H1 (cell line): ENCODE measurements around the gene MEGF9. TPM values are rescaled to one million over a fixed set of nuclear protein-coding genes. Genes with fewer than 3 reads are reported as not detected.

Source experiments
- CTCF ChIA-PET: fragments of 300-600 bp; sonication (Branson Sonifier 250); formaldehyde crosslinking; loops from one replicate; lab custom pipeline; 2021; ENCODE audit not compliant: partially characterized antibody; lab: Charles Lee
- POLR2A ChIA-PET: fragments of 300-600 bp; sonication (Branson Sonifier 250); formaldehyde crosslinking; loops from one replicate; lab custom pipeline; 2021; ENCODE audit warnings: inconsistent platforms; ENCODE audit not compliant: partially characterized antibody; lab: Charles Lee
- DNase-seq, 2 experiments: peaks; one replicate each; pipeline versions ENCODE4 v3.0.0 to v3.0.0-alpha.2; 2010 to 2022; ENCODE audit warnings: low spot score in 2 of 2, low read depth in 1 of 2, mixed read lengths in 1 of 2
- FAIRE-seq: peaks from 2 replicates; lab custom pipeline; 2011; peaks lifted over from hg19 to GRCh38; lab: Jason Lieb, UNC
- H2AFZ ChIP-seq: 2 replicates; pipeline ENCODE4 v1.8.1; 2012; ENCODE audit warnings: low read length, inconsistent platforms
- H2AK5ac ChIP-seq: 2 replicates; pipeline ENCODE4 v1.6.1; 2013; ENCODE audit warnings: low read depth, low read length
- H2BK120ac ChIP-seq: replicated peaks from 2 replicates; pipeline ENCODE3; 2013; ENCODE audit warnings: low read depth, low read length, inconsistent platforms
- H2BK12ac ChIP-seq: 2 replicates; pipeline ENCODE4 v1.6.1; 2013; ENCODE audit warnings: low read depth, low read length
- H2BK15ac ChIP-seq: 2 replicates; pipeline ENCODE4 v1.6.1; 2013; ENCODE audit warnings: low read length
- H2BK20ac ChIP-seq: 2 replicates; pipeline ENCODE4 v1.6.1; 2013; ENCODE audit warnings: low read length
- H2BK5ac ChIP-seq: 2 replicates; pipeline ENCODE4 v1.6.1; 2013; ENCODE audit warnings: low read depth, low read length
- H3K14ac ChIP-seq: 2 replicates; pipeline ENCODE4 v1.6.1; 2013; ENCODE audit warnings: inconsistent platforms; ENCODE audit not compliant: insufficient read length
- H3K18ac ChIP-seq: 2 replicates; pipeline ENCODE4 v1.6.1; 2013; ENCODE audit warnings: low read length; ENCODE audit errors: extremely low read depth
- H3K23ac ChIP-seq: 2 replicates; pipeline ENCODE4 v1.6.1; 2013; ENCODE audit warnings: inconsistent platforms; ENCODE audit not compliant: insufficient read length
- H3K23me2 ChIP-seq: 2 replicates; pipeline ENCODE4 v1.6.1; 2013; ENCODE audit warnings: low read depth, low read length
- H3K27ac ChIP-seq: 2 replicates; pipeline ENCODE4 v1.6.1; 2011; ENCODE audit warnings: low read depth, low read length, inconsistent platforms
- H3K27me3 ChIP-seq, 4 experiments: replicated peaks in 1 of 4; 1 replicate in 1 of 4; 2 replicates in 3 of 4; pipeline versions ENCODE4 v1.6.1 to v1.8.1; 2011 to 2013; ENCODE audit warnings: low read length in 3 of 4, mild to moderate bottlenecking in 3 of 4, inconsistent platforms in 2 of 4, mixed read lengths in 2 of 4, moderate library complexity in 1 of 4; ENCODE audit not compliant: control insufficient read depth in 3 of 4, insufficient read depth in 3 of 4; ENCODE audit errors: extremely low read depth in 1 of 4
- H3K36me3 ChIP-seq, 4 experiments: 2 replicates each; pipeline versions ENCODE4 v1.6.1 to v1.8.1; 2011 to 2013; ENCODE audit warnings: mild to moderate bottlenecking in 4 of 4, low read length in 3 of 4, moderate library complexity in 2 of 4, control low read depth in 1 of 4, inconsistent platforms in 1 of 4; ENCODE audit not compliant: insufficient read depth in 4 of 4, control insufficient read depth in 2 of 4
- H3K4ac ChIP-seq: replicated peaks from 2 replicates; pipeline ENCODE3; 2013; ENCODE audit warnings: low read length, low read depth, mixed read lengths, inconsistent platforms; ENCODE audit not compliant: insufficient read length
- H3K4me1 ChIP-seq, 4 experiments: replicated peaks in 1 of 4; 1 replicate in 1 of 4; 2 replicates in 3 of 4; pipeline versions ENCODE4 v1.6.1 to v1.8.1; 2011 to 2013; ENCODE audit warnings: low read length in 3 of 4, inconsistent platforms in 2 of 4, mixed read lengths in 1 of 4; ENCODE audit not compliant: insufficient read depth in 4 of 4, control insufficient read depth in 3 of 4
- H3K4me2 ChIP-seq, 2 experiments: 2 replicates each; pipeline versions ENCODE4 v1.6.1 to v1.8.1; 2011 to 2013; ENCODE audit warnings: low read depth in 2 of 2, low read length in 2 of 2, control low read depth in 1 of 2, inconsistent platforms in 1 of 2, mild to moderate bottlenecking in 1 of 2; ENCODE audit not compliant: insufficient read depth in 1 of 2
- H3K4me3 ChIP-seq, 4 experiments: fragments of 200-600, 300-600 bp in 1 of 4; sonication (generic), shearing (Covaris generic), sonication (Bioruptor Twin) in 1 of 4; 2 replicates each; pipeline versions ENCODE4 v1.5.1 to v1.8.1; 2011 to 2016; ENCODE audit warnings: low read length in 4 of 4, low read depth in 3 of 4, control low read depth in 2 of 4, inconsistent platforms in 2 of 4, mild to moderate bottlenecking in 2 of 4, mixed read lengths in 1 of 4, moderate library complexity in 1 of 4; ENCODE audit not compliant: insufficient read depth in 2 of 4; ENCODE audit errors: extremely low read depth in 1 of 4
- H3K56ac ChIP-seq: replicated peaks from 2 replicates; pipeline ENCODE3; 2013; ENCODE audit warnings: low read depth, mild to moderate bottlenecking, mixed read lengths, low read length, inconsistent platforms; ENCODE audit not compliant: insufficient read length
- H3K79me1 ChIP-seq: 2 replicates; pipeline ENCODE4 v1.6.1; 2013; ENCODE audit warnings: low read depth, low read length, control low read depth
- H3K79me2 ChIP-seq, 2 experiments: 2 replicates each; pipeline versions ENCODE4 v1.6.1 to v1.8.1; 2012 to 2013; ENCODE audit warnings: low read length in 2 of 2, mild to moderate bottlenecking in 2 of 2, inconsistent platforms in 1 of 2; ENCODE audit not compliant: insufficient read depth in 2 of 2, control insufficient read depth in 1 of 2
- H3K9ac ChIP-seq, 4 experiments: replicated peaks in 1 of 4; 1 replicate in 1 of 4; 2 replicates in 3 of 4; pipeline versions ENCODE4 v1.6.1 to v1.8.1; 2011 to 2013; ENCODE audit warnings: low read depth in 3 of 4, low read length in 3 of 4, control low read depth in 2 of 4, mild to moderate bottlenecking in 2 of 4, moderate library complexity in 2 of 4, inconsistent platforms in 1 of 4; ENCODE audit errors: extremely low read depth in 1 of 4
- H3K9me3 ChIP-seq, 2 experiments: 2 replicates each; pipeline versions ENCODE4 v1.6.1 to v1.8.1; 2012 to 2013; ENCODE audit warnings: mild to moderate bottlenecking in 2 of 2, moderate library complexity in 2 of 2, control low read depth in 1 of 2, inconsistent platforms in 1 of 2, low read depth in 1 of 2, low read length in 1 of 2, mixed read lengths in 1 of 2; ENCODE audit not compliant: insufficient read depth in 2 of 2
- H4K20me1 ChIP-seq, 2 experiments: replicated peaks in 1 of 2; 2 replicates each; pipeline versions ENCODE3 to v1.8.1; 2011 to 2013; ENCODE audit warnings: inconsistent platforms in 2 of 2, low read length in 2 of 2, mild to moderate bottlenecking in 1 of 2; ENCODE audit not compliant: insufficient read depth in 2 of 2, control insufficient read depth in 1 of 2
- H4K5ac ChIP-seq: 2 replicates; pipeline ENCODE4 v1.6.1; 2013; ENCODE audit warnings: low read length, low read depth, mixed read lengths, inconsistent platforms; ENCODE audit not compliant: insufficient read length
- H4K8ac ChIP-seq: 2 replicates; pipeline ENCODE4 v1.8.0; 2013; ENCODE audit warnings: mild to moderate bottlenecking, moderate library complexity, low read length, inconsistent platforms; ENCODE audit not compliant: insufficient read depth; ENCODE audit errors: extremely low read depth
- H4K91ac ChIP-seq: replicated peaks from 2 replicates; pipeline ENCODE3; 2013; ENCODE audit warnings: low read length, mixed read lengths, inconsistent platforms; ENCODE audit not compliant: insufficient read length
- ATF3 ChIP-seq: IDR thresholded peaks from 2 replicates; pipeline ENCODE4 v1.6.1; 2011; ENCODE audit warnings: low read depth, mild to moderate bottlenecking, low read length; ENCODE audit not compliant: insufficient read depth
- CHD1 ChIP-seq: IDR thresholded peaks from 2 replicates; pipeline ENCODE4 v1.6.1; 2012; ENCODE audit warnings: low read depth, low read length, improper control_type of control experiment
- CHD2 ChIP-seq: IDR thresholded peaks from 2 replicates; pipeline ENCODE4 v1.6.1; 2012; ENCODE audit warnings: low read length, improper control_type of control experiment
- CTBP2 ChIP-seq: IDR thresholded peaks from 2 replicates; pipeline ENCODE4 v1.7.0; 2011; ENCODE audit warnings: borderline replicate concordance, mild to moderate bottlenecking, moderate library complexity, mixed read lengths, low read length; ENCODE audit not compliant: insufficient read depth, insufficient read length
- EZH2 ChIP-seq: fragments of 200-600 bp; sonication (generic); IDR thresholded peaks from 2 replicates; pipeline ENCODE4 v1.7.1; 2012; ENCODE audit warnings: low read depth, mild to moderate bottlenecking, moderate library complexity, low read length, inconsistent platforms; ENCODE audit not compliant: severe bottlenecking
- HDAC2 ChIP-seq, 2 experiments: fragments of 300-600 bp in 1 of 2; sonication (generic) in 1 of 2; IDR thresholded peaks; 2 replicates each; pipeline ENCODE4 v1.6.1; 2011 to 2012; ENCODE audit warnings: low read depth in 2 of 2, low read length in 2 of 2, mild to moderate bottlenecking in 2 of 2, moderate library complexity in 2 of 2, borderline replicate concordance in 1 of 2, inconsistent platforms in 1 of 2
- PHF8 ChIP-seq: fragments of 200-600 bp; sonication (generic); conservative IDR thresholded peaks from 2 replicates; pipeline ENCODE4 v1.7.1; 2012; ENCODE audit warnings: low read depth, mild to moderate bottlenecking, inconsistent platforms, low read length, moderate library complexity
- RBBP5 ChIP-seq: IDR thresholded peaks from 2 replicates; pipeline ENCODE4 v1.7.1; 2012; ENCODE audit warnings: low read depth, mild to moderate bottlenecking, inconsistent platforms, low read length, moderate library complexity, borderline replicate concordance
- RXRA ChIP-seq: IDR thresholded peaks from 2 replicates; pipeline ENCODE4 v1.6.1; 2011; ENCODE audit warnings: low read depth, mild to moderate bottlenecking, low read length, moderate library complexity; ENCODE audit not compliant: insufficient read depth
- USF2 ChIP-seq: IDR thresholded peaks from 2 replicates; pipeline ENCODE4 v1.6.1; 2011; ENCODE audit warnings: low read length, improper control_type of control experiment
- WGBS, 2 experiments: shearing (Covaris generic) in 1 of 2; methylation state at CpG; one replicate each; pipeline versions ENCODE4 v1.1.6 to v1.1.7; 2013 to 2015; ENCODE audit warnings: low lambda C conversion rate in 2 of 2, mixed read lengths in 2 of 2, inconsistent platforms in 1 of 2, low coverage in 1 of 2, missing lambda C conversion rate in 1 of 2; ENCODE audit not compliant: insufficient replicate concordance in 2 of 2, insufficient coverage in 1 of 2, insufficient read length in 1 of 2; ENCODE audit errors: extremely low coverage in 1 of 2, missing lambda C conversion rate in 1 of 2; 5-methylcytosine and 5-hydroxymethylcytosine counted together
- polyA plus RNA-seq, 7 experiments: library from polyadenylated mRNA; depleted of rRNA in 3 of 7; stranded (reverse) in 5 of 7; unstranded in 2 of 7; fragments of >200 nt in 5 of 7; fragments of 200-250 nt in 2 of 7; gene quantifications; 1 replicate in 5 of 7; 2 replicates in 1 of 7; 4 replicates in 1 of 7; pipeline versions ENCODE4 v1.2.1 to v1.2.3, GENCODE V29; 2011 to 2013; ENCODE audit warnings: missing spikeins in 2 of 7, mixed read lengths in 2 of 7
- total RNA-seq: library from RNA; stranded (reverse); fragmentation: NEBNext Ultra II Directional; extraction: Animal tissue kit (Norgen Biotek cat#: 25700); gene quantifications from 2 replicates; pipeline ENCODE4 v1.2.1, GENCODE V29; 2021
- TF ChIP-seq, protein P1 (sequence below): IDR thresholded peaks from 2 replicates; pipeline ENCODE4 v1.6.1; 2012; ENCODE audit warnings: inconsistent platforms

MEGF9 gene
- total and polyA plus RNA-seq, 2 of the 8 experiments (the other 6 are each of a cell fraction or from before 2014, with no cell fraction given) = 0.45 to 1.8 TPM

- Histone ChIP-seq H2BK5ac (no peak overlapping the region), H3K4ac (no peak overlapping the region), H4K5ac (no peak overlapping the region), H3K79me1 (no peaks in the 10 kb centered on the region), H2AK5ac (no peak overlapping the region), H3K23ac (no peak overlapping the region), H4K91ac (no peak overlapping the region), H3K4me2 (no peak overlapping the region), H3K9ac (no peak overlapping the region), H3K27ac (no peak overlapping the region), H2BK12ac (no peak overlapping the region), H3K79me2 (no peaks in the 10 kb centered on the region), H3K27me3 (no peaks in the 10 kb centered on the region), H2BK15ac (no peak overlapping the region), H3K36me3 (no peaks in the 10 kb centered on the region), H3K56ac (no peak overlapping the region), H2BK120ac (no peak overlapping the region), H3K9me3 (no peaks in the 10 kb centered on the region), H3K18ac (no peak overlapping the region), H4K20me1 (no peaks in the 10 kb centered on the region), H2BK20ac (no peak overlapping the region), H3K14ac (no peak overlapping the region), H4K8ac (no peak overlapping the region), H3K23me2 (no peaks in the 10 kb centered on the region), H3K4me1 (peaks cover 0 to 6% (median 0%) of the 10 kb centered on the region in 4 experiments; a peak in 1 of 7 replicates), H3K4me3 (no peak overlapping the region), H2AFZ (no peak overlapping the region)
- WGBS, 2 experiments = 93% methylated on average over 1 of the region's 1 CpG; no CpG with 5 or more reads in 1 of the 2 experiments
- ChIA-PET CTCF (interaction anchor here (0.6 to 1.1 kb wide), 4 partner anchors 9 to 735 kb away, joined by 3 to 5 read pairs (median 4); no protein-coding TSS in a partner anchor), POLR2A (interaction anchor here (0.7 kb wide), 1 partner anchor 24 kb away, joined by 3 read pairs; no protein-coding TSS in a partner anchor)
- DNase-seq (no peak), FAIRE-seq (no peak)
- TF ChIP-seq, protein P1, sequence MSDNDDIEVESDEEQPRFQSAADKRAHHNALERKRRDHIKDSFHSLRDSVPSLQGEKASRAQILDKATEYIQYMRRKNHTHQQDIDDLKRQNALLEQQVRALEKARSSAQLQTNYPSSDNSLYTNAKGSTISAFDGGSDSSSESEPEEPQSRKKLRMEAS = no peak
- TF ChIP-seq EZH2 (no peak), PHF8 (no peak), CTBP2 (no peak), HDAC2 (IDR thresholded peaks at IDR 0.05; ENCODE audit: borderline replicate concordance in 1 of 2, low read depth in 2 of 2, low read length in 2 of 2) (no peak), USF2 (no peak), CHD1 (no peak), RBBP5 (no peak), RXRA (no peak), CHD2 (no peak), ATF3 (no peak)
Observed at GRCh38 chr9:120621941-120622340, 92.3 kb downstream of the MEGF9 start.
